ENCODE results near the gene ADM2.

Gene ADM2

DNA sequence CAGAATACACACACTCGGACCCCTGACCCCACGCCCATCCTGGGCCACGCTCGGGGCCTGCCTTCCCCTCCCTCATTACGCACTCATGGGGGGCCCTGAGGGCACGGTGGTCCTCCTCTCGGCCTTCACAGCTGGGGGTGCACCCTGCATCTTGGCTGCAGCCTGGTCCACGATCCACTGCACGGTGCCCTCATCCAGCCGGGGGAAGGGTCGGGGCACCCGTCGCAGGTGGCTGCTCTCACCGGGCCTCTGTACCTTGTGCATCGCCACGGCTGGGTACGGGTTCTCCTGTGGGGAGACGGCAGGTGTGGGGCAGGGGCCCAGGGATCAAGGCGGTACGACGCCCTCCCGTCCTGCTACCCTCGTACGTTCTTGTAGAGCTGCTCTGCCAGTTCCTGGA lies 16.9 kb upstream of the ADM2 start:
- H3K27ac ChIP-seq, result no peak overlapping the region
- H3K4me3 ChIP-seq, result no peak overlapping the region

- Histone ChIP-seq H3K4me3 (no peak overlapping the region), H3K27ac (no peak overlapping the region)
Measured at GRCh38 chr22:50465066-50465930, 16.0 kb upstream of the ADM2 start.

DNA sequence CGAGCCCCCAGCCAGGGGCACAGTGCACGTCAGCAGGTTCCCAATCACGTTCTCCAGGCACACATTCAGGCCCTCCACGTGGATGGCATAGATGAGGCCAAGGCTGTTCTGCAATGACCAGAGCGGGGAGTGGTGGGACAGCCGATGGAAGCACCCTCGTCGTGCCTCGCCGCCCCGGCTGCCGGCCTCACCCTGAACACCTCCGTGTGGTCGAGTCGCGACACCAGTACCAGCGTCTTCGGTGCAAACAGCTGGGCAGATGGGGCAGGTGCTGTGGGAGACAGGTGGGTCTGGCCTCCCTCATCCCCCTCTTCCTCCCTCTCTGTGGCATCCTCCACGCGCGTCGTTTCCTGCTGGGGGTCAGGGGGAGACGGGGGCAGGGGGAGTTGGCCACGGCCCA lies 14.0 kb upstream of the ADM2 start:
- no peak overlapping the region for H3K27ac ChIP-seq
- no peak overlapping the region for H3K4me3 ChIP-seq

DNA sequence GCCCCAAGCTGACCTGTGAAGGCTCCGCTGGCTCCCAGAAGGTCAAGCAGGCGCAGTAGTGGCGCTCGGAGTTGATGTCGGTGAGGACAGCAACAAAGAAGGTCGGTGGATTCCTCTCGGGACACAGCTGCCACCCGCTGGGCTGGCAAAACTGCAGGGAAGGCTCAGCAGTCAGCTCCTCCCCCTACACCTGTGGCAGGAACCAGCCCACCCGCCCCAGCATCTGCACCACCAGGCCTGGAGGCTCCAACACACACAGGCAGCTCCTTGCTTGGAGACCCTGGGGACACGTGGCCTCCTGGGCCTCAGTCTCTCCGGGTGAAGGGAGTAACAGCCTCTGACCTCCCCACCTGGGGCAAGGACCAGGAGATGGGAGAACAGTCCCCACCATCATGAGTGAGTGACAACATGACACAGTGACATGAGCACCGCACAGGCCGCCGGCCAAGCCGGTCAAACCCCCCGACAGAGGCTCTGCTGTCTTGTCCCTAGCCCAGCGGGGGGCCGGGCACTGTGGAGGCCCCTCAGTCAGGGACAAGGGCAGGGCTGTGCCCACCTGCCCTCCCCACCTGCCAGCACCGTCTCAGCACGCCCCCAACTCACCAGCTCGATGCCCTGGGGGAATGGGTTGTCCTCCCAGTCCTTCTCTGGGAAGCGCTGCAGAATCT lies 13.4 kb upstream of the ADM2 start:
- Histone ChIP-seq H3K4me3 (no peak overlapping the region), H3K27ac (peak overlapping the region in 8 of 21 experiments; percentile 72 to 97 (median 80))

DNA sequence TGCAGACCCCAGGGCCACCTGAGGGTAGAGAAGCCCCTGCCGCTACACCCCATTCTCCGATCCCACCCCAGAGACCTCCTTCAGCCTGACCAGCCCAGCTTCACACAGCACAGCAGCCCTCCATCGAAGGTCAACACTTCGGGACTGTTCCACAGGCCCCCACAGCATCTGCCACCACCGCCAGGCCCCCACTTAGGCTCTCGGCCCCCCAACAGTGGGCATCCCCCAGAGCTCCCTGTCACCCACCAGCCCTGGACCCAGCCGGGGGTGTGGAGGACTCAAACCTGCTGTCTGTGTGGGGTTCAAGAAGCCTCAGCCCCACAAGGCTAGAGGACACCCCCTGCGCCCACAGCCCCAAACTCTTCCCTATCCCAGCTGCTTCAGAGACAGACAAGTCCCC lies 12.7 kb upstream of the ADM2 start:
- H3K27ac ChIP-seq, result peak overlapping the region in 16 of 21 experiments; percentile 1 to 97 (median 76)
- no peak overlapping the region for H3K4me3 ChIP-seq

DNA sequence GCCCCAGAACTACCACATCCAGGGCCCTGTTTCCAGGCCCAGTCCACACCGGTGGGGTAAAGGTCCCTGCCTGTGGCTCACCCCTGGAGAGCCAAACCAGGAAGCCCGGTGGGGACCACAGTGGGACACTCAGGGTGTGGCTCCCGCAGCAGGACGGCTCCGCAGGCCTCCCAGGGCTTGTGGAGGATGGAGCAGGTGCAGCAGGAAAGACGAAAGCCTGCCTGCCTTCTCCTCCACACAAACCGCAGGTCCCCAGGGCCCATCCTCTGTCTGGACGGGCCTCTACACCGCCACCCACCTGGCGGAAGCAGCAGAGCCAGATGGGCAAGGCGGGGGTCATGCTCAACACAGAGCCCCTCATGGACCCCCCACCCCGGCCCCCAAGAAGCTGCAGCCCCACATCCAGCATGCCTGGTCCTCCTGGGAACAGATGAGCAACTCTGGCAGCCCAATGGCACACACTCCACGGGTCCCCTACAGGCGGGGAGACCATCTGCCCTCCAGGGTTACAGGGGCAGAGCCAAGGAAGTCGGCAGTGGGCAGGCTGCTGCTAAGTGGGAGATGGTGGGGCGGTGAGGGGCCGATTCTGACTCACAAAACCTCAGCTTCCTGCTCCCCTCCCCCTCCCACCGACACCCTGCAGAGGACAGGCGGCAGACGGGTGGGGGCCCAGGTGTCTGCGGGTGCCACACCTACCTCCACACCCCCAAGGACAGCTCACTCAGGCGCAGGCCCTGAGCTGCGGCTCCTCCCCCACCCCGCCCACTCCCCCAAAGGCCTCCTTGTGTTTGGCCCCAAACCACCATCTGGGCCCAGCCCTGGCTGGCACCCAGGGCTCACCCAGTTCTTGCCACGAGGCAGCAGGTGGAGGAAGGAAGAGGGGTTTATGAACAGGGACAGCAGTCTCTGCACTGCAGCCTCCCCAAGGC lies 11.7 kb upstream of the ADM2 start:
- H3K27ac ChIP-seq, result peak overlapping the region in 20 of 21 experiments; percentile 50 to 97 (median 76)
- H3K4me3 ChIP-seq, result peak overlapping the region in 1 of 7 experiments; percentile 4

DNA sequence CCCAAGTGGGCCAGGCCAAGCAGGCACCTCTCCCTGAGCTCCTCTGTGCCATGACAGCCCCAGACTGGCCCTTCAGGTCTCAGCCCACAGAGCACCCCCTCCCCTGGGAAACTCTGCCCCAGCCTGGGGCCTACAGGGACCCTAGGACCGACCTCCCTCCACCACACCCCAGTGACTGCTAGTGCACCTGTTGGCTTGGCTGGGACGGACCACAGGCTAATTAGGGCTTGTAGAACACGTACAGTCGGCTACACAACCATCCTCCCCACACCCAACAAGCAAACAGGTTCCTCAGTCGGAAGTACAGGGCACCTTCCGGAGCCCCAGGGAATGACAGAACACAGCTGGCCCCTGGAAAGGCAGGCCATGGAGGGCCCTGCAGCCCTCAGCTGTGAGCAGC lies 10.9 kb upstream of the ADM2 start:
- H3K4me3 ChIP-seq, result no peak overlapping the region
- H3K27ac ChIP-seq, result peak overlapping the region in 20 of 21 experiments; percentile 50 to 97 (median 74)

DNA sequence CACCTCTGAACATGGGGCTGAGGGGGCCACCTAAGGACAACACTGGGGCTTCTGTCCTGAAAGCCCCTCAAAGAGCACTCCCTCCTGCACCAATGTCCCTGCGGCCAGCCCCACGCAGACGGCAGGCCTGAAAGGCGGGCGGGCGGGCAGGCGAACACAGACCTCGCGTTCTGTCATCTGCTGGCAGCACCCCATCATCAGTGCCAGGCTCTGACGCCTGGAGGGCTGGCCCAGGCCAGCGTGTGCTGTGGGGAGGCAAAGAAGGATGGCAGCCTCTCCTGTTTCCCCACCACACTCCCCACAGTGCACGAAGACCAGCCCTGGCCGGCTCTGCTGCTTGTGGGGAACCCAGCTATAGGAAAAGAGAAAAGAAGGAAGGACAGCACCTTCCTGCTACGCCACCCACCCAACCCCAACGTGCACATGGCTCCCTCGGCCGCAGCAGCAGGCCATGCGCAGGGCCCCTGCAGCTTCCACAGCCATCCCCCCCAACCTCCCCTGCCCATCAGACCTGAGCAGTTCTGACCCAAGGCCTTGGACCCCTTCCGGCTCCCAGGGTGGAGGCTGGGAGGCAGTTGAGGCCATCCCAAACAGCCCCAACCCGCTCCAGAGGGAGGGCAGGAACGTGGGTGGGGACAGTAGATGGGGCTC lies 10.0 kb upstream of the ADM2 start:
- Histone ChIP-seq H3K4me3 (no peak overlapping the region), H3K27ac (peak overlapping the region in 18 of 21 experiments; percentile 52 to 97 (median 76))

GRCh38 chr22:50471962-50472361 lies 9.4 kb upstream of the ADM2 start:
- Histone ChIP-seq H3K27ac (peak overlapping the region in 12 of 21 experiments; percentile 31 to 97 (median 80)), H3K4me3 (no peak overlapping the region)

DNA sequence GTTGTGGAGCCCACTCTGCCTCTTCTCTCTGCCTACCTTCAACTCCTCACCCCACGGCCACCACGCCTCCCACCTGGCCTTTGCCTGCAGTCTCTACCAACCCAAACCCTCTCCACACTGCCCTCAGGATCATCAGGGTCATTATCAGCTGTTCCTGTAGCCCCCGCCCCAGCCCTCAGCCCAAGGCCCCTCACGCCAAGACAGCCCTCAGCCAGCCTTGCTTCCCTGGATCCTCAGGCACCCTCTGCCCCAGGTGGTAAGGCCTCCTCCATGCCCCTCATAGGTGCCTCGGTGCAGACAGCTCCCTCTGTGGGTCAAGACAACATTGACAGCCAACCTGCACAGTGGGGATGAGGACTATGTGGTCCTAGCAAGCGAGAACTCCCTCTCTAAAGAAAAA lies 8.3 kb upstream of the ADM2 start:
- peak overlapping the region in 6 of 21 experiments; percentile 85 to 97 (median 94) for H3K27ac ChIP-seq
- peak overlapping the region in 4 of 7 experiments; percentile 74 to 94 (median 93) for H3K4me3 ChIP-seq

DNA sequence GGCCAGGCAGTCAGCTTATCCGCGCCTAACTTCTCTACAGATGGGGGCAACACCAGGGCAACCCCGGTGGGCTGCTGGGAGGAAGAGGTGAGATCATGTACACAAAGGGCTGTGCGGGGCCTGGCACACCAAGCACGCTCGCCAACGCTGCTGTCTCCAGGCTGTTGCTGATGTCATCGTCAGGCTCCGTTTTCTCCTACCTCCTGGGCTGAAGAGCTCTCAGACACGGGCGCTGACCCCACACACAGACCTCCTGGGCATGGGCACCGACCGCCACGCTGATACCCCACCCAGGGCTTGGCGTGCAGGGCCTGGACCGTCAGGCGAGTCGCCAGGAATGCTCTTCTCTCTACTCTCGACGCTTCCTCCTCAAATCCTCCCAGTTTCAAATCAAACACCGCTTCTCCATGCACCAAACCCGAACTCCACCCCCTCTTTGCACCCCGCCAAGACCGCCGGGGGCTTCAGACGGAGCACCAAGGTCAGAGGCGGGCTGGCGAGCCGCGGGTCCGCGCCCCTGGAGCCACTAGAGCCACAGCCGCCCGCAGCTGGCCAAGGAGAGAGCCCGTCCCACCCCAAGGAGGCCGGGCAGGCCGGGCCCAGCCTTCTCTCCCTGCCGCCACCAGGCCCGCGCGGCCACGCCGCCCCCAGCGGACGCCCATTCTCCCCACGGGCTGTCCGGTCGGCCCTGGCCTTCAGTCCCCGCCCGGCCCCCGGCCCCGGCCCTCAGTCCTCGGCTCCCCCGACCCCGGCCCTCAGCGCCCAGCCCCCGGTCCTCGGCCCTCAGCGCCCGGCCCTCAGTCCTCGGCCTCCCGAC lies 7.3 kb upstream of the ADM2 start:
- H3K4me3 ChIP-seq, result peak overlapping the region; percentile 49 to 94 (median 93)
- peak overlapping the region; percentile 43 to 97 (median 88) for H3K27ac ChIP-seq

DNA sequence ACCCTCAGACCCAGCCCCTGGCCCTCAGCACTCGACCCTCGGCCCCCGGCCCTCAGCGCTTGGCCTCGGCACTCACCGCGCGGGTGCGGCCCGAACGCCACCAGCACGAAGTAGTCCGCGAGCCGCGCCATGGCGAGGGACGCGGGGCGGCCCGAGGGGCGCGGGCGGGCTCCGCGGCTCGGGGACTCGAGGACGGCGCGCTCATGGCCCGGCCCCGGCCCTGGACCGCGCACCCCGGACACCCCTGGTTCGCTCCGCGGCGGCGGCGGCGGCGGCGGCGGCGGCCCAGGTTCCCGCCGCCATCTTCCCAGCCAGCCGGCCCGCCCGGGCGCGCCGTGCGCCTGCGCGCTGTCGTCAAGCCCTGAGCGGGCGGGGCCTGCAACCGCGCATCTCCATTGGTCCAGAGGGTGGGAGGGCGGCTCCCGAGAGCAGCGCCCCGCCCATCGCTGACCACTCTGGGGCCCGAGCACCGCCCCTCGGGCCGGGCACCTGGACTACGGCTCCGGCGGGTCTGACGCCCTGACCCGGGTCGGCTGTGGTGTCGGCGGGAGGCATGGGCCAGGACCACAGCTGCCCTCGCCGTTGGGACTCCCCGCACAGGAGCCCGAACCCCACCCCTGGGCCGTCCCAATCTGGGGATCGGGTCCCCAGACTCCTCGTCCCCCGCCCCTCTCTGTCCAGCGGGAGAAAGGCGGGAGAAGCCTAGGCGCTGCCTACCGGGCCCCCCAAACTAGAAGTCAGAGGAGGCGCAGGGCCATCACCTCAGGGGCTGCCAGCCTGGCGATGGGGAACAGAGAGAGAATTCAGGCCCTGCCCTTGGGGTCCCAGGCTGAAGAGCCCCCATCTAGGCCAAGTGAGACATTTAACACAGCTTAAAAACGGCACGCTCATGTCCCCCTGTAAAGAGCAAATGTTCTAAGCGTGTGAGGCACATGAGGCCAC lies 6.4 kb upstream of the ADM2 start, which contains the start of gene SBF1:
Gene SBF1 (minus strand): TSS at position 326 of the 942 bp plus-strand sequence. CDS start 195 bp downstream, at position 131.
- Histone ChIP-seq H3K27ac (peak within 1 kb of the TSS; percentile 62 to 97 (median 88)), H3K4me3 (peak within 1 kb of the TSS; percentile 49 to 94 (median 93))

GRCh38 chr22:50475652-50476002 lies 5.7 kb upstream of the ADM2 start:
- peak overlapping the region in 9 of 21 experiments; percentile 74 to 97 (median 85) for H3K27ac ChIP-seq
- H3K4me3 ChIP-seq, result peak overlapping the region; percentile 49 to 94 (median 93)

DNA sequence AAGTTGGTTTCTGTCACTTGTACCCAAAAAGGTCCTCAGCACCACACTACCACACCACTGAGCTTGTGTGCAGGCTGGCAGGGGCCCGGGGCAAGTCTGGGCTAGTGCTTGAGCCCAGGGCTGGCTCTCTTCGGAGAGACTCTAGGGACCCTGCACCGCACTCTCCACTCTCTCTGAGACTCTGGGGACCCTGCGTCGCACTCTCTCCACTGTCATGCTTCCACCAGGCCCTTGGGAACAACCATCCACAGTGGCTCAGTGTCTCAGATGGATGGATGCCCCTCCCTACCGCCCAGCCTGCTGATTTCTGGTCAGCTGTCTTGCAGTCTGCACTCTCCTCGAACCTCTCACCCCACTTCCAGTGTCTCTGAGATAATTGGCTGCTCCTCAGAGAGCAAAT lies 4.5 kb upstream of the ADM2 start:
- H3K4me3 ChIP-seq, result no peak overlapping the region
- H3K27ac ChIP-seq, result no peak overlapping the region

- H3K4me3 ChIP-seq, result no peak overlapping the region
- H3K27ac ChIP-seq, result no peak overlapping the region
Measured at GRCh38 chr22:50477923-50478322, 3.4 kb upstream of the ADM2 start.

GRCh38 chr22:50479721-50480120 lies 1.6 kb upstream of the ADM2 start:
- no peak overlapping the region for H3K4me3 ChIP-seq
- H3K27ac ChIP-seq, result no peak overlapping the region

- Histone ChIP-seq H3K4me3 (peak overlapping the region; percentile 9 to 48 (median 43)), H3K27ac (peak overlapping the region in 3 of 21 experiments; percentile 7 to 46 (median 36))
Measured at GRCh38 chr22:50481045-50481439, 301 bp upstream of the ADM2 start.

Data from skin epidermis (tissue), 12 donors.